HepG2 (cell line): ENCODE measurements around the gene TXN2. TPM values are rescaled to one million over a fixed set of nuclear protein-coding genes. Genes with fewer than 3 reads are reported as not detected.

Source experiments
- ADNP ChIP-seq: sonication (generic); formaldehyde crosslinking; IDR thresholded peaks from 2 replicates; pipeline ENCODE4 v1.4.0; 2020; ENCODE audit warnings: missing genetic modification reagents
- MBD4 ChIP-seq: IDR thresholded peaks from 2 replicates; pipeline ENCODE4 v1.6.1; 2012; ENCODE audit warnings: low read length, inconsistent platforms, borderline replicate concordance
- MYC ChIP-seq: sonication (generic); formaldehyde crosslinking; IDR thresholded peaks from 2 replicates; pipeline ENCODE4 v1.9.0; 2021; ENCODE audit warnings: missing genetic modification reagents, borderline replicate concordance
- NBN ChIP-seq: fragments of 450-650 bp; conservative IDR thresholded peaks from 2 replicates; pipeline ENCODE4 v1.6.1; 2017
- NR2F6 ChIP-seq, 2 experiments: IDR thresholded peaks; 2 replicates each; pipeline ENCODE4 v1.6.1; 2016; ENCODE audit warnings: antibody characterized with exemption in 1 of 2, mild to moderate bottlenecking in 1 of 2
- PHF21A ChIP-seq: sonication (generic); formaldehyde crosslinking; IDR thresholded peaks from 2 replicates; pipeline ENCODE4 v1.5.0; 2020; ENCODE audit warnings: mild to moderate bottlenecking, missing genetic modification reagents
- RNF2 ChIP-seq: fragments of 450-650 bp; conservative IDR thresholded peaks from 2 replicates; pipeline ENCODE4 v1.6.1; 2016; ENCODE audit warnings: low read depth
- TARDBP ChIP-seq: sonication (generic); formaldehyde crosslinking; IDR thresholded peaks from 2 replicates; pipeline ENCODE4 v1.8.0; 2022; ENCODE audit warnings: mild to moderate bottlenecking, missing genetic modification reagents
- THYN1 ChIP-seq: sonication (generic); formaldehyde crosslinking; IDR thresholded peaks from 2 replicates; pipeline ENCODE4 v1.8.1; 2023; ENCODE audit warnings: low read depth, mild to moderate bottlenecking, moderate library complexity, missing genetic modification reagents, borderline replicate concordance
- ZGPAT ChIP-seq: IDR thresholded peaks from 2 replicates; pipeline ENCODE4 v1.6.1; 2016; ENCODE audit warnings: mild to moderate bottlenecking
- ZNF253 ChIP-seq: sonication (generic); formaldehyde crosslinking; IDR thresholded peaks from 2 replicates; pipeline ENCODE4 v1.8.0; 2022; ENCODE audit warnings: mild to moderate bottlenecking, missing genetic modification reagents, borderline replicate concordance
- ZNF451 ChIP-seq: sonication (generic); formaldehyde crosslinking; IDR thresholded peaks from 2 replicates; pipeline ENCODE4 v1.5.0; 2020; ENCODE audit warnings: mild to moderate bottlenecking, missing genetic modification reagents
- ZNF570 ChIP-seq: sonication (generic); formaldehyde crosslinking; IDR thresholded peaks from 2 replicates; pipeline ENCODE4 v1.4.0; 2020; ENCODE audit warnings: mild to moderate bottlenecking, missing genetic modification reagents, borderline replicate concordance
- ZNF576 ChIP-seq: sonication (generic); formaldehyde crosslinking; IDR thresholded peaks from 2 replicates; pipeline ENCODE4 v1.4.0; 2020; ENCODE audit warnings: mild to moderate bottlenecking, missing genetic modification reagents
- ZNF615 ChIP-seq: sonication (generic); formaldehyde crosslinking; IDR thresholded peaks from 2 replicates; pipeline ENCODE4 v1.5.0; 2020; ENCODE audit warnings: mild to moderate bottlenecking, missing genetic modification reagents, borderline replicate concordance
- ZNF629 ChIP-seq: sonication (generic); formaldehyde crosslinking; conservative IDR thresholded peaks from 2 replicates; pipeline ENCODE4 v1.5.0; 2020; ENCODE audit warnings: missing genetic modification reagents
- polyA plus RNA-seq, 8 experiments: library from polyadenylated mRNA; depleted of rRNA in 3 of 8; stranded (reverse) in 7 of 8; unstranded in 1 of 8; fragments of >200 nt; fragmentation: Illumina TruSeq in 4 of 8; extraction: Trizol in 4 of 8; gene quantifications; 2 replicates each; pipeline versions ENCODE4 v1.2.1 to v1.2.3, GENCODE V29; 2011 to 2016; ENCODE audit warnings: low read depth in 4 of 8, missing spikeins in 1 of 8, mixed read lengths in 1 of 8; ENCODE audit not compliant: insufficient read depth in 1 of 8
- total RNA-seq, 5 experiments: library from RNA; depleted of rRNA; stranded (reverse); fragments of >200 nt; fragmentation: Illumina TruSeq; extraction: Trizol; gene quantifications; 2 replicates each; pipeline ENCODE4 v1.2.3, GENCODE V29; 2016; ENCODE audit warnings: low read depth in 1 of 5
- TF ChIP-seq, protein P1 (sequence below), 2 experiments: sonication (generic) in 1 of 2; formaldehyde crosslinking in 1 of 2; IDR thresholded peaks; 2 replicates each; pipeline versions ENCODE4 v1.6.1 to v1.9.0; 2014 to 2022; ENCODE audit warnings: antibody characterized with exemption in 1 of 2, borderline replicate concordance in 1 of 2, inconsistent platforms in 1 of 2, low read depth in 1 of 2, missing genetic modification reagents in 1 of 2
- TF ChIP-seq, protein P2 (sequence below): sonication (generic); formaldehyde crosslinking; IDR thresholded peaks from 2 replicates; pipeline ENCODE4 v1.5.0; 2020; ENCODE audit warnings: mild to moderate bottlenecking, low read depth, missing genetic modification reagents, borderline replicate concordance

TXN2 gene
- total and polyA plus RNA-seq, 2 of the 13 experiments (the other 11 are each of a cell fraction or from before 2014, with no cell fraction given): 41.4 to 109 TPM

DNA sequence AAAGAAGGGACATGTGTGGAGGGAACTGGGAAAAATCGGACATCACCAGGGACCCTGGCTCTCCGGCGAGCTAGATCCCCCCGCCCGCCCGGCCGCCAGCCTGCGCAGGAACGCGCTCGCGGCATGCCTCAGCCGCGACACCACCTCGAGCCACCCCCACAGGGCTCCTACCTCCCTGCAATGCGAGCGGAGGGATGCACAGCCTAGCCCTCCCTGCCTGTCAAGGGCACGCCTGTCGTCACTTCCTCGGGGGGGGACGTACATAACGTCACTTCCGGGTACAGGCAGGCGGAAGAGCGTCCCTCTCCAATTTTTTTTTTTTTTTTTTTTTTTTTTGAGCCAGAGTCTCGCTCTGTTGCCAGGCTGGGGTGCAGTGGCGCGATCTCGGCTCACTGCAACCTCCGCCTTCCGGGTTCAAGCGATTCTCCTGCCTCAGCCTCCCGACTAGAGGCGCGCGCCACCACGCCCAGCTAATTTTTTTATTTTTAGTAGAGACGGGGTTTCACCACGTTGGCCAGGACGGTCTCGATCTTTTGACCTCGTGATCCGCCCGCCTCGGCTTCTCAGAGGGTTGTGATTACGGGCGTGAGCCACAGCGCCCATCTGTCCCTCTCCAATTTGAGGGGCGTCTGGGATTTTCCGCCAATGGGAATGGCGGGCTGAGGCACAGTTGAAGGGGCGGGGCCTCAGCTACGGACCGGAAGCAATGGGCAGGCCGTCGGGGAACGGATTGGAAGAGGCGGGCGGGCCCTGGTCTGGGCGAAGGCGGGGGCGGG, at the start of gene TXN2 (continued):
- TF ChIP-seq, protein P1, sequence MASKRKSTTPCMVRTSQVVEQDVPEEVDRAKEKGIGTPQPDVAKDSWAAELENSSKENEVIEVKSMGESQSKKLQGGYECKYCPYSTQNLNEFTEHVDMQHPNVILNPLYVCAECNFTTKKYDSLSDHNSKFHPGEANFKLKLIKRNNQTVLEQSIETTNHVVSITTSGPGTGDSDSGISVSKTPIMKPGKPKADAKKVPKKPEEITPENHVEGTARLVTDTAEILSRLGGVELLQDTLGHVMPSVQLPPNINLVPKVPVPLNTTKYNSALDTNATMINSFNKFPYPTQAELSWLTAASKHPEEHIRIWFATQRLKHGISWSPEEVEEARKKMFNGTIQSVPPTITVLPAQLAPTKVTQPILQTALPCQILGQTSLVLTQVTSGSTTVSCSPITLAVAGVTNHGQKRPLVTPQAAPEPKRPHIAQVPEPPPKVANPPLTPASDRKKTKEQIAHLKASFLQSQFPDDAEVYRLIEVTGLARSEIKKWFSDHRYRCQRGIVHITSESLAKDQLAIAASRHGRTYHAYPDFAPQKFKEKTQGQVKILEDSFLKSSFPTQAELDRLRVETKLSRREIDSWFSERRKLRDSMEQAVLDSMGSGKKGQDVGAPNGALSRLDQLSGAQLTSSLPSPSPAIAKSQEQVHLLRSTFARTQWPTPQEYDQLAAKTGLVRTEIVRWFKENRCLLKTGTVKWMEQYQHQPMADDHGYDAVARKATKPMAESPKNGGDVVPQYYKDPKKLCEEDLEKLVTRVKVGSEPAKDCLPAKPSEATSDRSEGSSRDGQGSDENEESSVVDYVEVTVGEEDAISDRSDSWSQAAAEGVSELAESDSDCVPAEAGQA (IDR thresholded peaks at IDR 0.05; ENCODE audit: low read depth): peak; percentile 63; the same call in 1 of the 2 replicates
- TF ChIP-seq, protein P1 (CRISPR knock-in tag; IDR thresholded peaks at IDR 0.05; ENCODE audit: borderline replicate concordance): no peak
- TF ChIP-seq ADNP (CRISPR knock-in tag) (no peak), MBD4 (no peak), PHF21A (CRISPR knock-in tag) (peak; percentile 79), TARDBP (no peak), ZGPAT (CRISPR knock-in tag) (peak; percentile 77), RNF2 (no peak), NR2F6 (IDR thresholded peaks at IDR 0.05) (no peak), NR2F6 (CRISPR knock-in tag; IDR thresholded peaks at IDR 0.05) (no peak), ZNF615 (CRISPR knock-in tag) (no peak), ZNF629 (no peak; the same call in 1 of the 2 replicates), ZNF576 (no peak), ZNF451 (no peak), NBN (no peak), ZNF253 (CRISPR knock-in tag) (no peak), MYC (peak; percentile 76), THYN1 (CRISPR knock-in tag) (no peak), ZNF570 (CRISPR knock-in tag) (no peak)
- TF ChIP-seq, protein P2, sequence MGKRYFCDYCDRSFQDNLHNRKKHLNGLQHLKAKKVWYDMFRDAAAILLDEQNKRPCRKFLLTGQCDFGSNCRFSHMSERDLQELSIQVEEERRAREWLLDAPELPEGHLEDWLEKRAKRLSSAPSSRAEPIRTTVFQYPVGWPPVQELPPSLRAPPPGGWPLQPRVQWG (CRISPR knock-in tag): no peak
